Measurements from ENCODE around the gene FAM53B.

Gene FAM53B

DNA sequence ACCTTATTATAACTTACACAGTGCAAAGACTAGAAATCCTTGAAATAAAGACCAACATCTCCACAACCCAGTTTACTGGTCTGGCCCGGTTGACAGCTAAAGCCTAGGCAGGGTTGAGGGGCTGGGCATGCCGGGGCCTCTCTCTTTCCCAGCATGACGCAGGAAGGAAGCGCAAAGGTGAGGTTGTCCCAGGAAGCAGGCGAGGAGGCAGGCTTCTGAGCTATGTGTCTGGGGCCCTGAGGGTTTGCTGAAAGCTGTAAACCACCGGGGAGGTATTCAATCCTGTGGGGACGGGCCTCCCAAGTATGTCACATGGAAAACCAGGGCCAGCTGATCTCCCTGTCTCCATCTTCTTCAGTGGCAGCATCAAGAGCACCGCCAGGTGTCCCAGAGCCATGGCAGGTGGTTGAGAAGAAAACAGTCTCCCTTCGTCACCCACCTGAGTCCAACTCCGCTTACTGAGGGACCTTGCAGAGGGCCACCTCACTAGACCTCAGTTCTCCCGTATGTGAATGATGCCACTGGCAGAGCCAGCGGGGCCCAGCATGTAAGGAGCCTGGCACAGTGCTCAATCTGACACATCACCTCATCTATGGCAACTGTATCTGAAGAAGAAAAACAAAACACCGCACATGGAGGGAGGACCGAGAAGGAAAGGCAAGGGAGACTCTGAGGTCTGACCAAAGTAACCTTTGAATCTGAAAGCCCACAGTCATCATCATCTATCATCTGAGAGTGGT, 49.5 kb downstream of the FAM53B start:
- no peak for DNase-seq

DNA sequence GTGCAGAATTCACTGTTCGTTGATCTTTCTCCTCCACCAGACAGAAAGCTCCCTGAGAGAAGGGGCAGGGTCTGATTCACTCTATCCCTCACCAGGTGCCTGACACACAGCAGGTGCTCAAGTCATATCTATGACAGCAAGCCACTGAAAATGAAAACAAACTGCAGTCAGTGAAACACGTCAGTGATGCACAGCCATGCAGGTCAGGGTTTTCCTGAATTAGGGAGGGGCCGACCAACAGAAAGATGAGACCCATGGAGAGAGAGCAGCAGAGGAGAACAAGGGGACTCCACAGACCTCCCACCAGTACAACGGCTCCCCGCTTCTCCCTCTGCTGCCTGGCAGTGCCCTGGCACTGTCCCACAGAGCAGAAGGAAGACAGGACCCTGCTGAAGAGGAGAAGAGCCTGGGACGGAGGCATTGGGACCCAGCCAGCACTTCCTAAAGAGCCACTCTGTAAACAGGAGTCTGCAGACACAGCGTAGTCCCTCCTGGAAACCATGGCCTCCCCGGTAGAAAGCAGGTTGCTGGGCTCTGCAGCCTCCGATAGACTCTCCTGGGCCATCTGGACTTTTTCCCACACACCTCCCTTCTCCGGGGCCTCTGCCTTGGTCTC, 50.3 kb downstream of the FAM53B start:
- DNase-seq, result no peak

DNA sequence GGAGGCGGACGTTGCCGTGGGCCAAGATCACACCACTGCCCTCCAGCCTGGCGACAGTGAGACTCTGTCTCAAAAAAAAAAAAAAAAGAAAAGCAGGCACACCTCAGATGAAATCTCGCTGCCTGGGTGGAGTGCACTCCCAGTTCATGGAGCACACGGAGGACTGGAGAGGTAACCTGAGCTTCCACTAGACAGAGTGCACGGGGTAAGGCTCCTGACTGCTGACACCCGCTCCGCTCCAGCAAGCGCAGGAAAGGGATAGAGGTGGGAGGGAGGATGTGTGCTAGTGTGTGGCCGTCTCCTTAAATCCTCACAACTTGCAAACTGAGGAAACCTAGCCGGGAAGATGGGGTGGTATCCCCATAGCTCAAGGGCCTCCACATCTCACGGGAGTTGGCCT, 50.8 kb downstream of the FAM53B start:
- DNase-seq, result no peak

DNA sequence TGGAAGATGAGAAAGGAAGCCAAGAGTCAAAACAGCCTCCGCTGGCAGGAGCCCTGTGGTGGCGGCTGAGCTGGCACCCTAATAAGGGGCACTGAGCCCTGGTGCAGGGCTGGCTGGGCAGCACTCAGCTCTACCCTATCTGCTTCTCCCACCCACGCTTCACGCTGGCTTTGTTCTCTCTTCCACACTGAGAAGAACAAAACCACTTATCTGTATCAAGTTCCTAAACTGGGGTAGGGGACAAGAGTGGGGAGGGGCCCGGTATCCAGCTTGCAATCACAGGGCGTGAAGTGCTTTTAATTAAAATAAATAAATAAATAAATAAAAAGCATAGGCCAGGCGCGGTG, 52.1 kb downstream of the FAM53B start:
- no peak for DNase-seq

DNA sequence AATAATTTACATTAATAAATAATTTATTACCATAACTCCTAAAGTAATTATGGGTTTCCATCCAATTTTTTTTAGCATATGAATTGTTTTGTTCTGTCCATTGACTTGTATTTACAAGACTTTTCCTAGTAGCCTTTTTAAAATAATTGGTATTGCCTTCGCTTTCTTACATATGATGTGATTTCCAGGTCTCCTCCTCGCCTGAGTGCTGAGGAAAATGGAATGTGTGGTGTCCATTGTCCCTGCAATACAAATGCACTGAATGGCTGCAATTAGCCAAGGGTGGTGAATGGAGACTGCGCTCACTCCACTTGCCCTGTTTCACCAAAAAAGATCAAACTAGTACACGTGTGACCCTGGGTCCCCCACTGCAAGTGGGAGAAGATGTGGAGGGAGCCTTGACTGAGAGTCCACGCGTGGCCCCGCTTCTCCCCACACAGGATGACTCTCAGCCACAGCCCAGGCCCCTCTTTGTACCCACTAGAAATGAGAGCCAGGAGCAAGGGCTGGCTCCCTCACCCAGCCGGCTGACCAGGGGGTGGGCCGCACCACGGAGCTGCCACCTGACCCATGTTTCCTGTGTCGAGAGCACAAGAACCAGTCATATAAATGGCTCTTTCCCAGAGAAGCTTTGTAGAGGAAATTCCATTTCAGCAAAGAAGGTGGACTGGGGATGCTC, 52.6 kb downstream of the FAM53B start:
- no peak for DNase-seq

DNA sequence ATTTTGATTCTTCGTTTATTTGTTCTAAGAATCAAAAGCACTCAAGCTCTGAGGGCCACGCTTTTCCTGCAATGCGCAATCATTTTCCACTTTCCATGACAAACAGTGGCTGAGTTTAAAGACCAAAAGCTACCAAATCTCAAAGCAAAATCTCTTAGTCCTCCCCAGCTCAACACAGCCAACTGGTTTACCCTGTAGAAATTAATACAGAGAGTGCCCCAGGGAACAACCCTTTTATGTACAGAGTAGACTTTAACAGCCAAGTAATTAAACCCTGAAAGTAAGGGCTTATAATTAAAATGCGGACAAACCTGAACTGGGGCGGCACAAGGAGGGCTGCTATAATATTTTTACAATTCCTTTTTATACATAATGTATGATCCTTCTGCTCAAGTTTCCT, 53.2 kb downstream of the FAM53B start:
- DNase-seq, result no peak

DNA sequence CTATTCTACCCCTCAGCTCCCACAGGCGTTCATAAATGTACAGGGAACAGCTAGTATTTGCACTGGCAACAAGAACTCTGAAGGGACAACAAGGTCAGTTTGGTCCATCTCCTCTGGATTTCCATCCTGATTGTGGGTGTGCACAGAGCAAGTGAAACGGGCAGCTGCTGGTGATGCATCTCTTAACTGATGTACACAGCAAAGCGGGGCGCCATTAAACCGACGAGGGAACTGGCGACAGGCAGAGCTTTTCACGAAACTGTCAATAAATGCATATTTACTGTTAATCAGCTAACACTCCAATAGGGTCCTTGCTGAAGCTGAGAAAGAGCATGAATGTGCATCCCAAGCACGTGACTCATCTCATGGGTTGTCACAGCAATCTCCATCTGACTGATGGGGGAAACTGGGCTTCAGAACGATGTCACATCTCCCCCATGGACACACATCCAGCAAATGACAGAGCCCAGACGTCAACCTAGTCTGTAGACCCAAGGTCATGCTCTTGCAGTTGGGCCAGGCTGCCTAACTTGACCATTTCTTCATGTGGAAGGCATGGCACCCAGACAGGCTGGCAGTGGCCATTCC, 54.2 kb downstream of the FAM53B start:
- no peak for DNase-seq

DNA sequence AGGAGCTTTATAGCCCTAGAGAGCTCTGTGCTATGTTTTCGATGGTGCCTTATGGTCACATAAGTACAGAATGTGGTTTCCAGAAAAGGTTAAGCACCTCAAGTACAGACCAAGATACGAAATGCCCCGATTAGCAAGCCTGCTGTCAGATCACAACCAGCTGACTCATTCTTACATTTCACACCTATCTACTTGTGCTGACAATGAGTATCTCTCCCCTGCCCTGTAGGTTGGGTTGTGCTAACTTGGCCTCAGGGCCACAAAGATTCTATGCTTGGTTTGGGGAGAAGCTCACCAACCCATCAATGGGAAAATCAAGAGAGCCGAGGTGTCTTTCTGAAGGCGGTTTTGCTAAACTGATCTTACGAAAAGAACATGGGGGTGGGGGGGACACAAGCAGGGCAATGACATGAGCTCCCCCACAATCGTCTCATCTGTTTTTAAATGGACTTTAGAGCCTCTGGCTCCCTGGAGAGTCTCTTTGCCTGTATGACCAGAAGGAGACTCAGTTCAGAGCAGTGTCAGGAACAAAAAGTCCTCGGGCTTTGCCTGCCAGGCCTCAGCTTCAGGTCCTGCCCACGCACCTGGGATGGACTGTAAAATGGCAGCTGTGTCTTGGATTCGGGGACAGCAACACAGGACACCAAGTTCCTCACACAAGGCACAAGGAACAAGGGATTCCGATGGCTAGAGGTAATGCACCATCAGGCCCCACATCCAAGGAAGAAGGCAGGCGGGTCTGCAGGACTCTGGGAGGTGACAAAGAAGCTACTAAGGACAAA, 55.1 kb downstream of the FAM53B start:
- no peak for DNase-seq

DNA sequence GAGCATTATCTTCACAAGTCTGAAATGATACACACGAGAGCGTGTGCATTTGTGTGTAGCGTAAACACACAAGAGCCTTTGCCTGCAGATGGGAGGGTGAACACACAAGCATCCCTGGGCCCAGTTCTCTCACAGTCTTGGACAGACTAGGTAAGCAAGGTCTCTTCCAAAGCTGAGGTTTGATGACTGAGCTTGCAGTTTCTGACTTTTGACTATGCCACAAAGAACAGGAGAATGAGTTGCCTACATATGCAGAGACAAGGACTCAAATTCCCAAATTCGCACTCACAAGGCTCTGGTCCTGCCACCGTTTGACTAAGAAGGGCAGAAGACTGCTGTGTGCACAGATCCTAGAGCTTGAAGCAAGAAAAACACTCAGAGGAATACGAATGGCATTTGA, 55.8 kb downstream of the FAM53B start:
- DNase-seq, result no peak

DNA sequence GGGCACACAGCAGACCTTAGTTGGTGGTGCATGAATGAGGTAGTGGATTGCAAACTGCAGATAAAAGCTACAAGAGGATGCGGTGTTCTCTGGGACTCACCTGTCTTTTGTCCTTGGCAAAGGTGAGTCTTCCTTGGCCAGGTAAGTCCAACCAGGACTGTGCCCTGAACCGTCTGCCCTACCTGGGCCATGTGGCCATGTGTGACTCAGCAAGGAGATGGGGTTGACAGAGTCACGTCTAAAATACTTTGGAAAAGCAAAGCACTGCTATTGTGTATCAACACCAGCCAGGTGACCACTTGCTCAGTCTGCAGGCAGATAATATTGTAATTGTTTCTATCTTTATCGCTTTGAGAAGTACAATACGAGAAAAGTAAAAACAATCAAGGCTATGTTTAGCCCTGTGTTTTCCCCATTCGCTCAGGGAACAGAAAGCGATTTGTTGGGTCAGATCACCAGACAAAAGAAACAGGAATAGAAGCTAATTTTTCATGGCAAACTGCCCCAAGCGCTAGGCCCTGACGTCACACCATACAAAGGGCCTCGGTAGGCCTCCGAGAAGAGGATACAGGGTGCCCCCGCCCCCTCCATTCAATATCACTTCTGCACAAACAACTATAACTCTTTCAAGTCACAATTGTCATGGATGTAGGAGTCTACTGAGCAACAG, 57.3 kb downstream of the FAM53B start:
- DNase-seq, result no peak

DNA sequence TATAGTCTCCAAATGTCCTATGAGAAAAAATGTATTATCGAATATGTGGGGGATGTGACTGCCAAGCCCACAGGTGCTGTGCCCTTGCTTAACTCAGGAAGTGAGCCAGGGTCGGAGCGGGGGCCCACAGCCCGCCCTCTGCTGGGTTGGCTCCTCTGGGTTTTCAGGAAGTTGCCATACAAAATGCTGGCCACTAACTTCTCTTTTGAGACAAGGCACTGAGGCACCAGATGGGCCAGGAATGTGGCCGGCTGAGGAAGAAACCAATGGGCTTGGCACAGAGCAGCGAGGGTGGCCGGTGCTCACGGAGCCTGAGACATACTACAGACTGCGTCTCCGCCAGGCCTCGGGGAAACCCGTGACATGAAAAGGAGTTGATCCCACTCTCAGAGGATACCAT, 58.9 kb downstream of the FAM53B start:
- DNase-seq, result no peak

DNA sequence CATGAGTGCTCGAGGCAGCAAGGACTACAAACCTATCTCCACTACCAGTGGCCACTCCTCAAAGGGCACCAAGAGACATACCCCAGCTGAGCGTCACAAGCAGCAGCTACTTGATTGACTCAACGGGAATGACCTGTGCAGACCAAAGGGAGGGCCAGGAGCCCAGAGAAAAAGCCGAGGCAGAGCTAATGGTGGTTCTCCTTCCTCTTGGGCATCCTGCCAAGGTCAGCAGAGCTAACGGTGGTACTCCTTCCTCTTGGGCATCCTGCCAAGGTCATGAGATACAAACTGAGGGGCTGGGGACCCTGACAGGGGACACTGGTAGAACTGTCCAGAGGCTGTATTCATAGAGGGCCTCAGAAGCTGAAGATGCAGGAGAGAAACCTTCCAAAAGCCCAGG, 60.4 kb downstream of the FAM53B start:
- DNase-seq, result no peak

DNA sequence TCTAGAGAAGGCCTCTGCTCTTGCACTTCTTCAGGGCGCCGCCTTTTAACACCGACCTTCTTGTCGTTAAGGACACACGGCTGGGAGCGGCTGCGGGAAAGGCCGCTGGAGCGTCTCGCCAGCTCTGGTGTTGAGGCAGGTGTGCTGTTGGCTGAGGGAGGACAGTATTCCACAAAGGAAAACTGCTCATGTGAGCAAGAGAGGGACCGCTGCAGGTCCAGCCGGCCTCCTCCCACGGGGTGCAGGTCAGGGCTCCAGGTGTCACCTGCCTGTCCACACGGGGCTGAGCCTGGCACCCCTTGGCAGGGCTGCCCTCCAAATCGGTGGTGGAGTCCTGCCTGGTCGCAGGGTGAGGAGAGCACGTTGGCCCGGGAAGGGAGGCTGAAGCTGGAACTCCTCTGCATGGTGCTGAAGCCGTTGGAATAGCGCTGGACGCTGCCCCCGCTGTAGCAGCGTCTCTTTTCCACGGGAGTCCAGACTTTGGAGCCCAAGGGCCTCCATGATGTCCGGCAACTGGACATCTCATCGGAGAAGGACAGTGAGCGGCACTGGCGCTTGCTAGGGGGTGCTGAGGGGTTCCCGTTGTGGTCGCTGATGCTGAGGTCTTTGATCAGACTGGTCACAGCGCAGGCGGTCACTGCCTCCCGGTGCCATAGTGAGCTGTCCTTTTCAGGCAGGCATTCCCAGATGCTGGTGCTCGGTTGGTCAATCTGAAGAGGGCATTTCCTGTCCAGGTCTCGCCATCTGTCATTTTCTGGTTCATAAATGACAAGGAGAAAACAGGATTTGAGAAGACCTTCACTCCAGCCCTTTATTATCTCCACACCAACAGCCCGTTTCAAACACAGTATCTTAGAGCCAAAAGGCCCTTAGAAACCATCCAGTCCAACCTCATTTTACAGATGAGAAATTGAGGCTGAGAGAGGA, 62.3 kb downstream of the FAM53B start:
- DNase-seq, result no peak

DNA sequence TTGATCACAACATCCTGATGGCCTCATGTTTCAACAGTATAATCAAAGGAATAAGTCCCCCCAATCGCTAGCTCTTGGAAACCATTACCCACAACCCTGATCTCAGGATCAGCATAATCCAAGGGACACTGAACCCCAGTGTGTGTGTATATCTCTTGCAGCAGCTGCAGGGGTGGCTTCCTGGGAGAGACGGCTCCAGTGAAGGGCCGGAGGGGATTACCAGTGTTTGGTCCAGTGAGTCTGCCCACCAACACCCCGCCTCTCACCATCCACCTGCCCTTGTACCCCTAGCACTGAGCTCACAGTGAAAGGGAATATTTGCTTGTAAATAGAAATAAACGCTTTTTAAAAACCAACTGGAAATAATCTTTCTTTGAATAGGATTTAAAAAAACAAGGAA, 63.1 kb downstream of the FAM53B start:
- no peak for DNase-seq

DNA sequence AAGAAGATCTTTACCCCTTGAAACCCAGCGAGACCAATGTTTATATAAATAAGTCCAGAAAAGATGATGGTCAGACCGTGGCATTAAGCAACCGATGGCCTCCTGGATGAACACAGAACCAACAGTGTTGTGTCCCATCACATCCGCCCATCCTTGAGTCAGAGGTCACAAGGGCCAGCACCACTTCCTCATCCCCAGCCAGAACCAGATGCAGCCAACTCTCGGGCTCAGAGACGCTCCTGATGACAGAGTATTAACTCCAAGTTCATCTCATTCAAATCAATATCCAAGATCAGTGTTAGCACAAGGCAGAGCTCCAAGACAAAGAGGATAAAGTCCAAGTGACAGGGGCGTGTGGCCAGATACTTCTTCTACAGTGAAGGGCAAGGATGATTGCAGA, 63.5 kb downstream of the FAM53B start:
- DNase-seq, result no peak

DNA sequence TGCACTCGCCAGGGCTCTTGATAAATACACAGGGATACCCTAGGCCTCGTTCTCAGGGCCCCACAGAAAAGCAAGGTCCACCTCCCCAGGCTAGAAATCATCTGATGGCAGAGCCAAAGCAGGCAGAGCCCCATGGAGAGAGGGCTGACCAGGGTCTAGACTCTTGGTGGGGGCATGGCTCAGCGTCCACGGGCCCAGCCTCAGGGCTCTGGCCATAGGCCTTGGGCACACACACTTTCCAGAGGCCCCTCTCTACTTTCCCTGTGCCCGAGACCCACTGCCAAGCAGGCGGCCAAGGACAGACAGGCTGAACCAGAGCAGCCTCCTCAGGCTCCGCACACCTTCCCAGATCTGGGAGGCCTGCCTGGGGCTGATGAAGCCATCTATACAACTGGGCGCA, 64.8 kb downstream of the FAM53B start:
- DNase-seq, result no peak

DNA sequence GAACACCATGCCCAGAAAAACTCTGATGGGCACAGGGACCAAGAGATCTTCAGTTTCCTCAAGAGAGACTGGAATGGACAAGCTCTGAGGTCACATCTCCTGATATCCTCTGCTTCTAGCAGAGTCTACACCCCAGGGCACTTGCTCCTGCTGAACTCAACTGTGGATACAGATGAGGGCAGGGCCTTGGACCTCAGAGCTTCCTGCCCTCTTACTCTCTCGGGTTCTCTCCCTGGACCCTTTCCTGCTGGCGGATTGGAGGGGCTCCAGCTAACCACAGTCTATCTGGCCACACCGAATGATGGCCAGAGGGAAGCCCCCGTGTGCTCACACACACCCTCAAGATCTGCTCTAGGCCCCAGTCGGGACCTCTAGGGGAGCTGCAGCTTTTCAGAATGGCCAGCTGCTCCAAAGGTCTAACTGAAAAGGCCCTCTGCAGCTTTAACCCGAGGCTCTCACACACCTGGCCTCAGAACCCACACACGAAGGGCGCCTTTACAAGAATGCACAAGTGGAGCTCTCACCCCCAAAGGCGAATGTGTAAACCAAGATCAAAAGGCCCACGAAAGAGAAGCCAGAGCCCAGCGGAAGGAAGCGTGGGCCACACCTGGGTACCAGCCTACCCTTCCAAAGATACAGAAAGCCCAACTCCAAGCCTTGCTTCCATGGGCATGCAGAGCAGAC, 65.5 kb downstream of the FAM53B start:
- DNase-seq, result no peak

DNA sequence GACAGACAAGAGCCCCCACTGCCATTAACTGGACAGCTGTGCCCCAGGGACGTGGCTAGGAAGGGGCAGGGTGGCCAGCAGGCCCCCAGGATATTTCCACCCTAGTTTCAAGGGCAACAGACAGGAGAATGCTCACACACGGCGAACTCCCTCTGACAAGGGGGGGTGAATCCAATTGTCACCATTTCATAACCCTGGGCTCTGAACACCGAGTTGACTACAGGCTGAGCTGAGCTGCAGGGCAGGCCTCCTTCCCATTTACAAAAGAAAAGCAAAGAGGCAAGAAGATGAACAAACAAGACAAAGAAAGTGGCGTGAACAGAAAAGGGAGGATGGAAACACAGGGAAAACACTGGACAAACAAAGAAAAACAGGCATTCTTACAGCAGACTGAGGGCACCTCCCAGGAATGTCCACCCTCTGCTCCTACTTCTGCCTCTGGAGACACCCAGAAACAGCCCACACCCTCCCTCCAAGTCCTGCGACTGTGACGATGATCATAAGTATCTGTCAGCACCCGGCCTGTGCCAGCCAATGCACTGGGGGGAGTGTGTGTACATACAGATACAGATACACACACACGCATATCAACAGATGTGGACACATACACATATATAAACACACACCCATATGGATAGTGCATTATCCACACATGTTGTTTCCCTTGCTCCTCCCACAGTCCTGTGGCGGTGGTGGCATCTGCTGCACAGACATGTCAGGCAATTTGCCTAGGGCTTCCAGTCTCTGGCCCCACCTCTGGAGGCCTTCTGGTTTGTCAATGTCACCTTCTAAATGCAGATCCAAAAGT, 66.2 kb downstream of the FAM53B start:
- peak; percentile 20 for DNase-seq

DNA sequence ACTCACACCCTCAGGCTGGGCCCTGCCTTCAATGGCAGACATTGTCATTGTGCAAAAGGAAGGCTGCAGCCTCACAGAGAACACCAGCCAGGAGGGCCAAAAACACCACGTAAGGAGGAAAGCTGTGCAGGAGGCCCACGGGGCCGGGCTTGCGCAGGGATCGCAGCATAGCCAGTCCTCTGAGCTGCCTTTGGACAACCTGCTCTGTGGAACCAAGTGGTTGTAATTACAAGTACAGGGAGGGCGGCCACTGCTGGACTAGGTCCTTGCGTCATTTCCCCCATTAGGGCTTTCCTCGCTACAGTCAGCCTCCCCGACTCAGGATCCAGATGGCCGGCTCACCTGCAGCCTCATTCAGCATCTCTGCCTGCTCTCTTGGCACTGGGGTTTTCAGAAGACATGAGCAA, 66.9 kb downstream of the FAM53B start:
- no peak for DNase-seq

DNA sequence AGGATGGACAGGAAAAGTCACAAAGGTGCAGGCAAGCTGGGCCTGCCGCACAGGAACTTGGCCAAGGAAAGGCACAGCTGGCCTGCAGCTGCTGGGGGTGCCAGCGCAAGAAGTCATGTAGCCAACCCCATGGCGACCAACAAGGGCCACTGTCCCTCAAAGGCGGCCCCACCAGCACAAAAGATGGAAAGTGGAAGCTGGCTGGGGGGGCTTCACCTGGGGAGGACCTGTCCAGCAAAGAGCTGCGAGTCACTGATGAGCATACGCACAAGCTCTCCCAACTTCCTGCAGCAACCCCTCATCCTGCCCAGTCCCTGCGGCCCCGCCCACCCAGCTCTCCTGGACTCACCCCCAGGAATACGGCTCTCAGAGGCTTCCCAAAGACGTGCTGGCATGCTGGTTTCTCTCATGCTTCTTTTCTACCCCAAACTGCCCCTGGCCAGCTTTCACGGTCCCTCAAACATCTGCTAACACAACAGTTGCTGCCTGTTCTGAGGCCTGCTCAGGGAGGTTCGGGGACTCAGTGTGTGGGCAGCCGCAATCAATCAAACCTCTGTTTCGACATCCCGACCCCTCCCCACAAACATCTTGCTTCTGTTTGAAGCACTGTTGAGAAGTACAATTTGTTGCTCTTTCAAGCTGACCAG, 67.6 kb downstream of the FAM53B start:
- DNase-seq, result no peak
